Bronchial epithelial cell (primary cell): Measurements from ENCODE around the gene FARP2. TPM values are rescaled to one million over a fixed set of nuclear protein-coding genes. Genes with fewer than 3 reads are reported as not detected.

Experiments
- DNase-seq: peaks from one replicate; pipeline ENCODE4 v3.0.0-alpha.2; 2010; ENCODE audit warnings: low read depth
- FAIRE-seq: peaks from 2 replicates; lab custom pipeline; 2011; peaks lifted over from hg19 to GRCh38; lab: Jason Lieb, UNC
- H3K27me3 ChIP-seq: 2 replicates; pipeline ENCODE4 v1.5.1; 2011; ENCODE audit warnings: low read length; ENCODE audit not compliant: control insufficient read depth, insufficient read depth
- H3K36me3 ChIP-seq: 2 replicates; pipeline ENCODE4 v1.5.1; 2011; ENCODE audit warnings: low read length; ENCODE audit not compliant: control insufficient read depth, insufficient read depth
- H3K4me3 ChIP-seq: 2 replicates; pipeline ENCODE4 v1.5.1; 2011; ENCODE audit warnings: mild to moderate bottlenecking, low read depth, low read length, control low read depth
- CTCF ChIP-seq: IDR thresholded peaks from 2 replicates; pipeline ENCODE4 v1.5.1; 2011; ENCODE audit warnings: mild to moderate bottlenecking, moderate library complexity, low read length, control low read depth, inconsistent platforms; ENCODE audit not compliant: insufficient read depth, severe bottlenecking
- total RNA-seq: library from RNA; depleted of rRNA; stranded (reverse); fragments of >200 nt; gene quantifications from 2 replicates; pipeline ENCODE4 v1.2.1, GENCODE V29; 2014

The FARP2 gene
- total RNA-seq, 1 donor from 2014 or later, result 25.0 TPM

- Histone ChIP-seq H3K4me3 (no peak overlapping the region), H3K27me3 (no peaks in the 10 kb centered on the region), H3K36me3 (no peaks in the 10 kb centered on the region)
- no peak for FAIRE-seq
- TF ChIP-seq CTCF, result no peak
- no peak for DNase-seq
Measured at GRCh38 chr2:241532733-241533601, 176.9 kb downstream of the FARP2 start.

GRCh38 chr2:241534293-241534692 lies 178.2 kb downstream of the FARP2 start:
- no peak for TF ChIP-seq CTCF
- H3K27me3 ChIP-seq, result no peaks in the 10 kb centered on the region
- H3K36me3 ChIP-seq, result no peaks in the 10 kb centered on the region
- FAIRE-seq (no peak), DNase-seq (no peak)
- H3K4me3 ChIP-seq, result no peak overlapping the region

- Histone ChIP-seq H3K4me3 (no peak overlapping the region), H3K27me3 (no peaks in the 10 kb centered on the region), H3K36me3 (no peaks in the 10 kb centered on the region)
- FAIRE-seq, result no peak
- DNase-seq, result no peak
- TF ChIP-seq CTCF, result no peak
Measured at GRCh38 chr2:241534701-241535375, 178.8 kb downstream of the FARP2 start.

GRCh38 chr2:241535871-241536655 lies 180.0 kb downstream of the FARP2 start:
- DNase-seq (no peak), FAIRE-seq (no peak)
- TF ChIP-seq CTCF, result no peak
- Histone ChIP-seq H3K4me3 (no peak overlapping the region), H3K36me3 (no peaks in the 10 kb centered on the region), H3K27me3 (no peaks in the 10 kb centered on the region)

- Histone ChIP-seq H3K36me3 (no peaks in the 10 kb centered on the region), H3K27me3 (peaks cover 4% of the 10 kb centered on the region), H3K4me3 (no peak overlapping the region)
- no peak for TF ChIP-seq CTCF
- no peak for FAIRE-seq
- DNase-seq, result no peak
Measured at GRCh38 chr2:241538838-241539615, 182.9 kb downstream of the FARP2 start.
